A549 treated with AZD9567 at 1 μM for 4 hours (cell line): ENCODE measurements around the gene C1orf216. TPM values are rescaled to one million over a fixed set of nuclear protein-coding genes. Genes with fewer than 3 reads are reported as not detected.

ENCODE experiments used
- total RNA-seq: library from RNA; stranded (reverse); fragments of 200-300 nt; extraction: Qiagen RNA extraction; gene quantifications from 5 replicates; pipeline ENCODE4 v1.2.3, GENCODE V29; 2022; ENCODE audit not compliant: insufficient read depth

C1orf216 gene, protein sequence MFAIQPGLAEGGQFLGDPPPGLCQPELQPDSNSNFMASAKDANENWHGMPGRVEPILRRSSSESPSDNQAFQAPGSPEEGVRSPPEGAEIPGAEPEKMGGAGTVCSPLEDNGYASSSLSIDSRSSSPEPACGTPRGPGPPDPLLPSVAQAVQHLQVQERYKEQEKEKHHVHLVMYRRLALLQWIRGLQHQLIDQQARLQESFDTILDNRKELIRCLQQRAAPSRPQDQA
- 11.2 to 14.3 TPM (median 14.2 TPM) in 5 replicates for total RNA-seq

DNA sequence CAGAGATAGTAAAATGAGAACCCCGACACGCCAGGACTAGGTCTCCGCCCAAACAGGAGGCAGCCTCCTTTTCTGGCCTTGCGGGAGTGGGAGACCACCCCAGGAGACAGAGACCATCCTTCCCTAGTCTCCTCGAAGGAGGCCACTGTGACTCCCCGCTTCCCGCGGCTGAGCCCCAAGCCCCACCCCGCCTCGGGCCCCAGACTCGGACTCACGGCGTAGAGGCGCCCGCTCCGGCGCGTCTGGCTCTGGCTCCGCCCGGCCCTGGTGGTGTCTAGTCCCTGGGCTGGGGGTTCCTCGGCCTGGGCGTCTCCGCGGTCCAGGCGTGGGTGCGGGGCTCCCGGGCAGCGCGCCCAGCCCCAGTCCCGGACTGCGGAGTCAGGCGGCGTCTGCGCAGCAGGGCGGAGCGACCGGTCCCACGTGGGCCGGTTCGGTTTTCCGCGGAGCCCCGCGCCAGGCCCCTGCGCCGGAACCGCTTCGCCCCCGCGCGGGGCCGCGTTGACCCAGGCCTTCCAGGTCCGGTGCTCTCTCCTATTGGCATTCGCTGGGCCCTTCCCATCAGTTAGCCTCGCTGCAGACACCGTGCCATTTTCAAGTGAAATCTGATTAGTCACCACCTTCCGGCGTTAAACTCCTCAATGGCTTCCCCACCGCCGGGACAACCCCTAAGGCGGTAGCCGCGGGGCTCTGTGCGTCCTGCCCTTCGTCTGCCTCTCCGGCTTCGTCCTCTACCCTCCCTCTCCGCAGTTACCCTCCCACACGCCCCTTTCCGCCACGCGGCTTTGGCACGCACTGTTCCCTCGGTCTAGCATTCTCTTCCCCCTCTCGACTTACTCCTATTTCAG is at the start of gene C1orf216:
TSS of gene C1orf216 (minus strand) at position 393 of the 845 bp plus-strand sequence. CDS start 2,563 bp downstream, outside the sequence.

Other genes with a start within 250 kb of the C1orf216 start
- 16.0 to 18.0 TPM (median 16.9 TPM) in 5 replicates for gene KIAA0319L, start 161.5 kb downstream of the C1orf216 start, total RNA-seq
- 16.9 to 19.5 TPM (median 17.6 TPM) in 5 replicates for gene NCDN, start 161.1 kb downstream of the C1orf216 start, total RNA-seq
- gene TFAP2E, start 145.6 kb downstream of the C1orf216 start, total RNA-seq: 0.42 to 0.56 TPM (median 0.52 TPM) in 4 of 5 replicates, not detected in the other
- 100 to 116 TPM (median 107 TPM) in 5 replicates for gene PSMB2, start 77.4 kb downstream of the C1orf216 start, total RNA-seq
- gene CLSPN, start 51.1 kb upstream of the C1orf216 start, total RNA-seq: 9.8 to 16.2 TPM (median 11.0 TPM) in 5 replicates
- gene AGO4, start 89.1 kb upstream of the C1orf216 start, total RNA-seq: 1.9 to 4.3 TPM (median 3.0 TPM) in 5 replicates
- gene AGO1, start 164.3 kb upstream of the C1orf216 start, total RNA-seq: 3.0 to 4.4 TPM (median 4.3 TPM) in 5 replicates
- gene AGO3, start 212.2 kb upstream of the C1orf216 start, total RNA-seq: 6.5 to 9.1 TPM (median 8.4 TPM) in 5 replicates